ENCODE data around the gene PILRA. TPM values are rescaled to one million over a fixed set of nuclear protein-coding genes. Genes with fewer than 3 reads are reported as not detected.
"Not testable (repeated sequence)": the region's sequence is repeated elsewhere in the genome, so short reads cannot be mapped to it uniquely, and the experiment has no call there.

PILRA gene
- total RNA-seq, 4 donors from 2014 or later, result 10.9 to 27.3 (median 15.8) TPM

DNA sequence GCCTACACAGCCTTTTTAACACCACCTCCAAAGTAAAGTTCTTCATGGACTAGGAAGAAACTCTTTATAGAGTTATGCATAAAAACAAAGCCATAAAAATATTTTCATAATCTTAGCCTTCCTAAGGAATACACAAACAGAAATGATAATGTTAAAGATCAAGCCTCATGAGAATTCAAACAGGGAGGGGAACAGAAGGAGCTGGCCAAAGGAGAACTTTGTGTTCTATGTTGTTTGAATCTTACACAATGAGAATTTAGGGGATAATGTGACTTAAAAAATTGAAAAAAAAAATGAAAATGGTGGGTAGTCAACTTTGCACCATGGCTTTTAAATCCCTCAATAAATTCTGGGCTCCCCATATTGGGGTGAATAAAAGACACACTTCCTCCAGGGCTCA lies 24.5 kb upstream of the PILRA start:
- Histone ChIP-seq H3K4me1 (peaks cover 0 to 47% (median 7%) of the 10 kb centered on the region in 4 donors), H3K27me3 (no peaks in the 10 kb centered on the region), H3K36me3 (peaks cover 0 to 75% (median 18%) of the 10 kb centered on the region in 3 donors), H3K9me3 (no peaks in the 10 kb centered on the region), H3K27ac (peak overlapping the region in 3 of 4 donors; percentile 17 to 79 (median 73)), H3K4me3 (no peak overlapping the region)
- TF ChIP-seq EP300 (IDR thresholded peaks at IDR 0.05), result peak; percentile 44 to 69
- TF ChIP-seq, protein P1, sequence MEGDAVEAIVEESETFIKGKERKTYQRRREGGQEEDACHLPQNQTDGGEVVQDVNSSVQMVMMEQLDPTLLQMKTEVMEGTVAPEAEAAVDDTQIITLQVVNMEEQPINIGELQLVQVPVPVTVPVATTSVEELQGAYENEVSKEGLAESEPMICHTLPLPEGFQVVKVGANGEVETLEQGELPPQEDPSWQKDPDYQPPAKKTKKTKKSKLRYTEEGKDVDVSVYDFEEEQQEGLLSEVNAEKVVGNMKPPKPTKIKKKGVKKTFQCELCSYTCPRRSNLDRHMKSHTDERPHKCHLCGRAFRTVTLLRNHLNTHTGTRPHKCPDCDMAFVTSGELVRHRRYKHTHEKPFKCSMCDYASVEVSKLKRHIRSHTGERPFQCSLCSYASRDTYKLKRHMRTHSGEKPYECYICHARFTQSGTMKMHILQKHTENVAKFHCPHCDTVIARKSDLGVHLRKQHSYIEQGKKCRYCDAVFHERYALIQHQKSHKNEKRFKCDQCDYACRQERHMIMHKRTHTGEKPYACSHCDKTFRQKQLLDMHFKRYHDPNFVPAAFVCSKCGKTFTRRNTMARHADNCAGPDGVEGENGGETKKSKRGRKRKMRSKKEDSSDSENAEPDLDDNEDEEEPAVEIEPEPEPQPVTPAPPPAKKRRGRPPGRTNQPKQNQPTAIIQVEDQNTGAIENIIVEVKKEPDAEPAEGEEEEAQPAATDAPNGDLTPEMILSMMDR (IDR thresholded peaks at IDR 0.05), result no peak
- no peak for DNase-seq (ENCODE audit: low spot score in 2 of 2)

DNA sequence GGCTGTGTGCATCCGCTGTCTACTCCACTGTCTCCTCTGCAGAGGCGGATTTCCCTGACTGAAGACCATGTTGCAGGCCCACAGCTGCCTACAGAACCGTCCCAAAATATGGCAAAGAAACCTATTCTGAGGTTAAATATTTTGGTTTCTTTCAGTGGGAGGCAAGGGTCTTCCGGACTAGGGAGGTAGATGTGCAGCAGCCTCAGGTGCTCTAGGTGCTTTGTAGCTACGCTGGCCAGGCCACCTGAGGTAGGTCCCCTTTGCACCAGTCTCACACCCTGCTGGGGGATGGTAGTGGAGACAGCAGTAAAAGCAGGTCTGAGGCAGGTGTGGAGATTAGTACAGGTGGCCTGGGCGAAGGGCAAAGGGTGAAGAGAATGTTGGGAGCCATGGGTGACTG lies 23.5 kb upstream of the PILRA start:
- DNase-seq (ENCODE audit: low spot score in 2 of 2), result no peak
- peaks cover 0 to 83% (median 27%) of the 10 kb centered on the region in 3 donors for H3K36me3 ChIP-seq
- TF ChIP-seq EP300 (IDR thresholded peaks at IDR 0.05) (no peak), POLR2A (IDR thresholded peaks at IDR 0.05) (no peak)
- TF ChIP-seq, protein P1 (IDR thresholded peaks at IDR 0.05), result no peak
- peaks cover 0 to 39% (median 6%) of the 10 kb centered on the region in 4 donors for H3K4me1 ChIP-seq
- peak overlapping the region in 1 of 4 donors; percentile 47 for H3K27ac ChIP-seq
- H3K9me3 ChIP-seq, result no peaks in the 10 kb centered on the region
- H3K4me3 ChIP-seq, result no peak overlapping the region
- no peaks in the 10 kb centered on the region for H3K27me3 ChIP-seq
- 94 to 96% methylated on average over 6 of the region's 6 CpGs for WGBS, 2 donors

DNA sequence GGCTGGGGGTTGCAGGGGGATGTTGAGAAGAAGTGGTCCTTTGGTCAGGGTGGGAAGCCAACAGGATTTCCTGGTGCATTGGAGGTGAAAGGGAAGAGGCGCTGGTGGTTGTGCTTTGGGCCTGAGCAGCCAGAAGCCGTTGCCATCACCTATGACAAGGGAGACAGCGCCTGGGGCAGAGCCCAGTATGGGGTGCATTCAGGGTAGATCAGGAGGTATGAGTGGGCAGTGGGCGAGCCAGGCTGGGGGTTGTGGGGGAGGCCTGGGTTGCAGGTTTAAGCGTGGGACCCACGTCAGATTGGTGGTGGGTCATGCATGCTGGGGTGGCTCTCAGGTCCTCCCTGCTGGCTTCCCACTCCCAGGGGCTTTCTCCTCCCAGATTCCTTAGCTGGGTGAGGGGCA lies 21.6 kb upstream of the PILRA start:
- TF ChIP-seq POLR2A (IDR thresholded peaks at IDR 0.05) (no peak), EP300 (IDR thresholded peaks at IDR 0.05) (no peak)
- TF ChIP-seq, protein P1 (IDR thresholded peaks at IDR 0.05), result no peak
- Histone ChIP-seq H3K36me3 (peaks cover 0 to 94% (median 31%) of the 10 kb centered on the region in 3 donors), H3K27me3 (no peaks in the 10 kb centered on the region), H3K27ac (peak overlapping the region in 2 of 4 donors; percentile 26 to 59), H3K4me3 (no peak overlapping the region), H3K4me1 (peaks cover 0 to 29% (median 5%) of the 10 kb centered on the region in 4 donors), H3K9me3 (no peaks in the 10 kb centered on the region)
- DNase-seq (ENCODE audit: low spot score in 2 of 2), result no peak
- 81 to 88% methylated on average over 6 of the region's 6 CpGs for WGBS, 2 donors

DNA sequence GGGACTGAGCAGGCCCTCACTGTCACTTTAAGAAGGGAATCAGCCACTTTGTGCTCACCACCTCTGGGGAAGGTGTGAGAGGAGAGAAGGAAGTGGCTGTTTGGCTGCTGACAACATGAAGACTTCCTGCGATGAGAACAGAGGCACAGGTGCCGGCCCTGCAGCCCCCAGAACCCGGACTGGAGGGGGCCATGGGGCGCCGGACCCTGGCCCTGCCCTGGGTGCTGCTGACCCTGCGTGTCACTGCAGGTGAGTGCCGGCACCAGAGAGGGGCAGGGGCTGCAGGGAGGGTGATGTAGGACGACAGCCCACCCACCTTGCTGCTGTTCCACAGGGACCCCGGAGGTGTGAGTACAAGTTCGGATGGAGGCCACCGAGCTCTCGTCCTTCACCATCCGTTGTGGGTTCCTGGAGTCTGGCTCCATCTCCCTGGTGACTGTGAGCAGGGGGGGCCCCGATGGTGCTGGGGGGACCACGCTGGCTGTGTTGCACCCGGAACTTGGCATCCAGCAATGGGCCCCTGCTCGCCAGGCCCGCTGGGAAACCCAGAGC lies 21.0 kb upstream of the PILRA start:
- H3K4me1 ChIP-seq, result peaks cover 0 to 24% (median 5%) of the 10 kb centered on the region in 4 donors
- not testable (repeated sequence) for H3K27me3 ChIP-seq; H3K9me3 ChIP-seq; DNase-seq (ENCODE audit: low spot score in 2 of 2)
- peaks cover 0 to 94% (median 36%) of the 10 kb centered on the region in 3 donors for H3K36me3 ChIP-seq
- H3K4me3 ChIP-seq, result peak overlapping the region in 1 of 4 donors; percentile 12
- WGBS, 2 donors, result 88 to 94% methylated on average over 9 to 10 of the region's 18 CpGs
- peak overlapping the region in 1 of 4 donors; percentile 30 for H3K27ac ChIP-seq

DNA sequence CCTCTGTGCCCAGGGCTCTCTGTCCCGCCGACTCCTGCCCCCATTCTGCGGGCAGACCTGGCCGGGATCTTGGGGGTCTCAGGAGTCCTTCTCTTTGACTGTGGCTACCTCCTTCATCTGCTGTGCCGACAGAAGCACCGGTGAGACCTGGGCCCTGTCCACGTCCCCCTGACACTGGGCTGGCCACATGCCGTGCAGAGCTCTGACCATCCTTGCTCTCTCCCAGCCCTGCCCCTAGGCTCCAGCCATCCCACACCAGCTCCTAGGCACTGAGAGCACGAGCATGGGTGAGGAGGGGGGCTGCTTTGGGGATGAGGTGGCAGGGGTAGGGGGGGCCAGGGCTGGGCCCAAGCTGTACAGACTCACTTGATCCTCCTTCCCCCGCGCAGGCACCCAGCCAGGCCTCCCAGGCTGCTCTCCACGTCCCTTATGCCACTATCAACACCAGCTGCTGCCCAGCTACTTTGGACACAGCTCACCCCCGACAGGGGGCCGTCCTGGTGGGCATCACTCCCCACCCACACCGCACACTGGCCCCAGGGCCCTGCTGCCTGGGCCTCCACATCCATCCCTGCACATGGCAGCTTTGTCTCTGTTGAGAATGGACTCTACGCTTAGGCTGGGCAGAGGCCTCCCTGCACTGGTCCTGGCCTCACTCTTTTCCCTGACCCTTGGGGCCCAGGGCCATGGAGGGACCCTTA lies 20.2 kb upstream of the PILRA start:
- no peak for DNase-seq (ENCODE audit: low spot score in 2 of 2)
- 89 to 95% methylated on average over 13 to 14 of the region's 16 CpGs for WGBS, 2 donors
- Histone ChIP-seq H3K4me1 (peaks cover 0 to 16% (median 3%) of the 10 kb centered on the region in 4 donors), H3K27me3 (no peaks in the 10 kb centered on the region), H3K27ac (peak overlapping the region in 2 of 4 donors; percentile 28 to 52), H3K36me3 (peaks cover 0 to 94% (median 34%) of the 10 kb centered on the region in 3 donors), H3K9me3 (no peaks in the 10 kb centered on the region), H3K4me3 (no peak overlapping the region)
- TF ChIP-seq EP300 (IDR thresholded peaks at IDR 0.05), result no peak
- TF ChIP-seq, protein P1 (IDR thresholded peaks at IDR 0.05), result no peak
- TF ChIP-seq POLR2A (IDR thresholded peaks at IDR 0.05), result no peak

Measured in tibial nerve (tissue), 4 donors.